ENCODE data around the gene TRAK1. TPM values are rescaled to one million over a fixed set of nuclear protein-coding genes. Genes with fewer than 3 reads are reported as not detected.

TRAK1 gene
- total and polyA plus RNA-seq, 10 of the 15 experiments (the other 5 are each of a cell fraction or from before 2014, with no cell fraction given): 6.6 to 46.2 (median 23.7) TPM

GRCh38 chr3:42115946-42116345 lies 24.8 kb downstream of the TRAK1 start:
- no TSS peak for BruUV-seq (replicated peaks)
- Histone ChIP-seq H3K9ac (ENCODE audit: control insufficient read depth, insufficient read depth, low read length) (no peak overlapping the region), H3K4me3 (no peak overlapping the region), H3K4me1 (ENCODE audit: control insufficient read depth, insufficient read depth, low read length) (peaks cover 28% of the 10 kb centered on the region), H2AFZ (ENCODE audit: control insufficient read depth, low read depth, low read length) (no peak overlapping the region), H4K20me1 (ENCODE audit: control insufficient read depth, insufficient read depth) (no peaks in the 10 kb centered on the region), H3K27ac (ENCODE audit: control insufficient read depth, insufficient read depth) (no peak overlapping the region), H3K27me3 (replicated peaks in 1 of 2; ENCODE audit: control insufficient read depth in 2 of 2, insufficient read depth in 2 of 2, low read length in 1 of 2) (no peaks in the 10 kb centered on the region), H3K4me2 (ENCODE audit: control insufficient read depth, insufficient read depth) (no peak overlapping the region), H3K79me2 (ENCODE audit: control insufficient read depth, insufficient read depth, low read length) (peaks cover 10% of the 10 kb centered on the region), H3K9me3 (replicated peaks; ENCODE audit: control insufficient read depth, insufficient read depth, low read length) (no peaks in the 10 kb centered on the region), H3K36me3 (ENCODE audit: control insufficient read depth in 2 of 2, insufficient read depth in 2 of 2, low read length in 1 of 2) (no peaks in the 10 kb centered on the region; a peak in 2 of 4 replicates)
- ChIA-PET SMC1A (ENCODE audit: uncharacterized antibody, unreplicated experiment) (interaction anchor here (0.9 to 7.7 kb wide), 2 partner anchors 39 to 77 kb away, joined by 3 to 105 read pairs; no protein-coding TSS in a partner anchor), RAD21 (ENCODE audit: unreplicated experiment) (interaction anchor here (5.8 kb wide), 1 partner anchor 75 kb away, joined by 64 read pairs; no protein-coding TSS in a partner anchor), CTCF (interaction anchor here (0.6 to 7.6 kb wide), 3 partner anchors 74 to 1219 kb away, joined by 3 to 159 read pairs (median 4); no protein-coding TSS in a partner anchor), POLR2A (no interaction called here)
- intact Hi-C loops (cut with micrococcal nuclease; ENCODE audit: unreplicated experiment): no loop called here
- ATAC-seq (no peak), FAIRE-seq (no peak), DNase-seq (ENCODE audit: low read depth, low spot score) (no peak)
- in situ Hi-C loops (cut with MboI): loop anchor here (25.0 kb wide), 2 partner anchors 1529 to 1779 kb away; no protein-coding TSS in a partner anchor
- WGBS (ENCODE audit: insufficient coverage, insufficient replicate concordance, low lambda C conversion rate, missing lambda C conversion rate): 98% methylated on average over 9 of the region's 9 CpGs
- TF ChIP-seq, protein P1, sequence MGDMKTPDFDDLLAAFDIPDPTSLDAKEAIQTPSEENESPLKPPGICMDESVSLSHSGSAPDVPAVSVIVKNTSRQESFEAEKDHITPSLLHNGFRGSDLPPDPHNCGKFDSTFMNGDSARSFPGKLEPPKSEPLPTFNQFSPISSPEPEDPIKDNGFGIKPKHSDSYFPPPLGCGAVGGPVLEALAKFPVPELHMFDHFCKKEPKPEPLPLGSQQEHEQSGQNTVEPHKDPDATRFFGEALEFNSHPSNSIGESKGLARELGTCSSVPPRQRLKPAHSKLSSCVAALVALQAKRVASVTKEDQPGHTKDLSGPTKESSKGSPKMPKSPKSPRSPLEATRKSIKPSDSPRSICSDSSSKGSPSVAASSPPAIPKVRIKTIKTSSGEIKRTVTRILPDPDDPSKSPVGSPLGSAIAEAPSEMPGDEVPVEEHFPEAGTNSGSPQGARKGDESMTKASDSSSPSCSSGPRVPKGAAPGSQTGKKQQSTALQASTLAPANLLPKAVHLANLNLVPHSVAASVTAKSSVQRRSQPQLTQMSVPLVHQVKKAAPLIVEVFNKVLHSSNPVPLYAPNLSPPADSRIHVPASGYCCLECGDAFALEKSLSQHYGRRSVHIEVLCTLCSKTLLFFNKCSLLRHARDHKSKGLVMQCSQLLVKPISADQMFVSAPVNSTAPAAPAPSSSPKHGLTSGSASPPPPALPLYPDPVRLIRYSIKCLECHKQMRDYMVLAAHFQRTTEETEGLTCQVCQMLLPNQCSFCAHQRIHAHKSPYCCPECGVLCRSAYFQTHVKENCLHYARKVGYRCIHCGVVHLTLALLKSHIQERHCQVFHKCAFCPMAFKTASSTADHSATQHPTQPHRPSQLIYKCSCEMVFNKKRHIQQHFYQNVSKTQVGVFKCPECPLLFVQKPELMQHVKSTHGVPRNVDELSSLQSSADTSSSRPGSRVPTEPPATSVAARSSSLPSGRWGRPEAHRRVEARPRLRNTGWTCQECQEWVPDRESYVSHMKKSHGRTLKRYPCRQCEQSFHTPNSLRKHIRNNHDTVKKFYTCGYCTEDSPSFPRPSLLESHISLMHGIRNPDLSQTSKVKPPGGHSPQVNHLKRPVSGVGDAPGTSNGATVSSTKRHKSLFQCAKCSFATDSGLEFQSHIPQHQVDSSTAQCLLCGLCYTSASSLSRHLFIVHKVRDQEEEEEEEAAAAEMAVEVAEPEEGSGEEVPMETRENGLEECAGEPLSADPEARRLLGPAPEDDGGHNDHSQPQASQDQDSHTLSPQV (IDR thresholded peaks at IDR 0.05): no peak
- TF ChIP-seq CREM (IDR thresholded peaks at IDR 0.05; ENCODE audit: low read depth) (no peak), MXI1 (IDR thresholded peaks at IDR 0.05; ENCODE audit: low read depth, low read length) (no peak), RFX5 (IDR thresholded peaks at IDR 0.05; ENCODE audit: low read depth, low read length) (no peak), SIN3A (IDR thresholded peaks at IDR 0.05; ENCODE audit: low read depth, low read length) (no peak), PAX8 (IDR thresholded peaks at IDR 0.05) (no peak), GATAD2B (conservative IDR thresholded peaks at IDR 0.05; ENCODE audit: low read depth) (no peak), ZNF217 (IDR thresholded peaks at IDR 0.05) (no peak), YY1 (IDR thresholded peaks at IDR 0.05; ENCODE audit: low read depth, low read length) (no peak), GABPA (IDR thresholded peaks at IDR 0.05; ENCODE audit: low read depth) (no peak), MLLT1 (IDR thresholded peaks at IDR 0.05) (no peak), MTA3 (IDR thresholded peaks at IDR 0.05; ENCODE audit: borderline replicate concordance, low read length) (no peak), EZH2 (IDR thresholded peaks at IDR 0.05; ENCODE audit: borderline replicate concordance, control insufficient read depth, low read depth, low read length) (no peak)
- TF ChIP-seq, protein P2, sequence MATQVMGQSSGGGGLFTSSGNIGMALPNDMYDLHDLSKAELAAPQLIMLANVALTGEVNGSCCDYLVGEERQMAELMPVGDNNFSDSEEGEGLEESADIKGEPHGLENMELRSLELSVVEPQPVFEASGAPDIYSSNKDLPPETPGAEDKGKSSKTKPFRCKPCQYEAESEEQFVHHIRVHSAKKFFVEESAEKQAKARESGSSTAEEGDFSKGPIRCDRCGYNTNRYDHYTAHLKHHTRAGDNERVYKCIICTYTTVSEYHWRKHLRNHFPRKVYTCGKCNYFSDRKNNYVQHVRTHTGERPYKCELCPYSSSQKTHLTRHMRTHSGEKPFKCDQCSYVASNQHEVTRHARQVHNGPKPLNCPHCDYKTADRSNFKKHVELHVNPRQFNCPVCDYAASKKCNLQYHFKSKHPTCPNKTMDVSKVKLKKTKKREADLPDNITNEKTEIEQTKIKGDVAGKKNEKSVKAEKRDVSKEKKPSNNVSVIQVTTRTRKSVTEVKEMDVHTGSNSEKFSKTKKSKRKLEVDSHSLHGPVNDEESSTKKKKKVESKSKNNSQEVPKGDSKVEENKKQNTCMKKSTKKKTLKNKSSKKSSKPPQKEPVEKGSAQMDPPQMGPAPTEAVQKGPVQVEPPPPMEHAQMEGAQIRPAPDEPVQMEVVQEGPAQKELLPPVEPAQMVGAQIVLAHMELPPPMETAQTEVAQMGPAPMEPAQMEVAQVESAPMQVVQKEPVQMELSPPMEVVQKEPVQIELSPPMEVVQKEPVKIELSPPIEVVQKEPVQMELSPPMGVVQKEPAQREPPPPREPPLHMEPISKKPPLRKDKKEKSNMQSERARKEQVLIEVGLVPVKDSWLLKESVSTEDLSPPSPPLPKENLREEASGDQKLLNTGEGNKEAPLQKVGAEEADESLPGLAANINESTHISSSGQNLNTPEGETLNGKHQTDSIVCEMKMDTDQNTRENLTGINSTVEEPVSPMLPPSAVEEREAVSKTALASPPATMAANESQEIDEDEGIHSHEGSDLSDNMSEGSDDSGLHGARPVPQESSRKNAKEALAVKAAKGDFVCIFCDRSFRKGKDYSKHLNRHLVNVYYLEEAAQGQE (IDR thresholded peaks at IDR 0.05; ENCODE audit: low read depth, low read length): no peak
- TF ChIP-seq, protein P3, sequence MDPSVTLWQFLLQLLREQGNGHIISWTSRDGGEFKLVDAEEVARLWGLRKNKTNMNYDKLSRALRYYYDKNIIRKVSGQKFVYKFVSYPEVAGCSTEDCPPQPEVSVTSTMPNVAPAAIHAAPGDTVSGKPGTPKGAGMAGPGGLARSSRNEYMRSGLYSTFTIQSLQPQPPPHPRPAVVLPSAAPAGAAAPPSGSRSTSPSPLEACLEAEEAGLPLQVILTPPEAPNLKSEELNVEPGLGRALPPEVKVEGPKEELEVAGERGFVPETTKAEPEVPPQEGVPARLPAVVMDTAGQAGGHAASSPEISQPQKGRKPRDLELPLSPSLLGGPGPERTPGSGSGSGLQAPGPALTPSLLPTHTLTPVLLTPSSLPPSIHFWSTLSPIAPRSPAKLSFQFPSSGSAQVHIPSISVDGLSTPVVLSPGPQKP (IDR thresholded peaks at IDR 0.05; ENCODE audit: low read depth, low read length): no peak

Data from GM12878 (cell line).